ENCODE data around the gene FAM153A.
"Not testable (repeated sequence)": the region's sequence is repeated elsewhere in the genome, so short reads cannot be mapped to it uniquely, and the experiment has no call there.

FAM153A gene

DNA sequence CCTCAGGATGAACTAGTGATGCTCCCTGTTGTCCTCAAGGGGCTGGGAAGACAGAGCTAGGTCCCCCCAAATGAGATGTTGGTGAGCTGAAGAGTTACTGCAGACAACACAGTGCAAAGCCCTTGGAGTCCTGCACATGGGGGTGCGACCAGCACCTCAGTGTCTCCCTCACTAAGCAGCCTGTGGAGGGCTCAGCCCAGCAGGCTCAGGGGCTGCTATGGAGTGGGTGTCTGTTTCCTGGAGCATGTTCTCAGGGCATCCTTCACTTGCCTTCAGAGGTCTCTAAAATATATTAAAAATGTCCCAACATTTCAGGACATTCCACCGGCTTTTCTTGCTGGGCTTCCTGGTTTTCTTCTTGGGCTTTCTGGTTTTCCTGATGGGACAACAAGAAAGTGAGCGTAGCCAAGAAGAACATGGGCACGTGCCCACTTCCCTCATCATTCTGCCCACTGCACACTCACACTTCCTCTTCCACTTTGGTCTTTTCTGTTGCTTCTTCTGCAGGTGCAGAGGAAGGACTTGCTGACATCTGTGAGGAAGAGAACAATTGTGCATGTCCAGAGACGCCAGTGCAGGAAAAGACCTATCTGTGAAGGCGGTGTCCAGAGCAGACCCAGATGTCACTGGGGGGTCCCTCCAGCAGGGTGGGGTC, 58.7 kb downstream of the FAM153A start:
- not testable (repeated sequence) for DNase-seq

GRCh38 chr5:177722829-177723228, 59.9 kb downstream of the FAM153A start:
- DNase-seq: not testable (repeated sequence)

- not testable (repeated sequence) for DNase-seq
Observed at GRCh38 chr5:177719989-177720388, 62.7 kb downstream of the FAM153A start.

GRCh38 chr5:177715423-177715822, 67.3 kb downstream of the FAM153A start:
- not testable (repeated sequence) for DNase-seq

- not testable (repeated sequence) for DNase-seq
Observed at GRCh38 chr5:177696100-177696499, 86.6 kb downstream of the FAM153A start.

GRCh38 chr5:177695356-177695930, 87.3 kb downstream of the FAM153A start:
- DNase-seq: not testable (repeated sequence)

- not testable (repeated sequence) for DNase-seq
Observed at GRCh38 chr5:177694518-177694835, 88.2 kb downstream of the FAM153A start.

GRCh38 chr5:177693671-177694517, 88.8 kb downstream of the FAM153A start:
- not testable (repeated sequence) for DNase-seq

- not testable (repeated sequence) for DNase-seq
Observed at GRCh38 chr5:177692969-177693368, 89.7 kb downstream of the FAM153A start.

DNA sequence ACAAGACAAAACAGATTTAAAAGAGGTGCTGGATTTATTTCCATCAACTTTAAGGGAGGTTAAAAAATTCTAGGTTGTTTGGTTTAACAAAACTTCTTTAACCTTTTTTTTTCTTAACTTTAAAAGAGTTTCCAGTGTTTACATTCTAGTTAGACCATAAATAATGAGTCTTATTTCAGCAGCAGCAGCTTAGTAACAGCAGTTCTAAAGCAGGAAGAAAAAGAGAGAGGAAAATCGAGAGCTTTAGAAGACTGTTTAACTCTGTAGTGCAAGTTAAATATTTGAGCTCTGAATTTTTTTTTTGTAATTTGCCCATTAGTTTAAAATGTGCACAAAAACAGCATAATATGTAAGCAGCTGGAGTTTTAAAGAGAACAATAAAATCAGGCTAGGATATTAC, 90.2 kb downstream of the FAM153A start:
- not testable (repeated sequence) for DNase-seq

DNA sequence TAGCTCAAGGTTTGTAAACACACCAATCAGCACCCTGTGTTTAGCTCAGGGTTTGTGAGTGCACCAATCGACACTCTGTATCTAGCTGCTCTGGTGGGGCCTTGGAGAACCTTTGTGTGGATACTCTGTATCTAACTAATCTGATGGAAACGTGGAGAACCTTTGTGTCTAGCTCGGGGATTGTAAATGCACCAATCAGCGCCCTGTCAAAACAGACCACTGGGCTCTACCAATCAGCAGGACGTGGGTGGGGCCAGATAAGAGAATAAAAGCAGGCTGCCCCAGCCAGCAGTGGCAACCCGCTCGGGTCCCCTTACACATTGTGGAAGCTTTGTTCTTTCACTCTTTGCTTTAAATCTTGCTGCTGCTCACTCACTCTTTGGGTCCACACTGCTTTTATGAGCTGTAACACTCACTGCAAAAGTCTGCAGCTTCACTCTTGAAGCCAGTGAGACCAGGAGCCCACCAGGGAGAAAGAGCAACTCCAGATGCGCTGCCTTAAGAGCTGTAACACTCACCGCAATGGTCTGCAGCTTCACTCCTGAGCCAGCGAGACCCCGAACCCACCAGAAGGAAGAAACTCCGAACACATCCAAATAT, 93.6 kb downstream of the FAM153A start:
- not testable (repeated sequence) for DNase-seq

DNA sequence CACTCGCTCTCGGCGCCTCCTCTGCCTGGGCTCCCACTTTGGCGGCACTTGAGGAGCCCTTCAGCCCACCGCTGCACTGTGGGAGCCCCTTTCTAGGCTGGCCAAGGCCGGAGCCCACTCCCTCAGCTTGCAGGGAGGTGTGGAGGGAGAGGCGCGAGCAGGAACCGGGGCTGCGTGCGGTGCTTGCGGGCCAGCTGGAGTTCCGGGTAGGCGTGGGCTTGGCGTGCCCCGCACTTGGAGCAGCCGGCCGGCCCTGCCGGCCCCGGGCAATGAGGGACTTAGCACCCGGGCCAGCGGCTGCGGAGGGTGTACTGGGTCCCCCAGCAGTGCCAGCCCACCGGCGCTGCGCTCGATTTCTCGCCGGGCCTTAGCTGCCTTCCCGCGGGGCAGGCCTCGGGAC, 94.6 kb downstream of the FAM153A start:
- not testable (repeated sequence) for DNase-seq

- DNase-seq: not testable (repeated sequence)
Observed at GRCh38 chr5:177681920-177682319, 100.8 kb downstream of the FAM153A start.
